H9 (cell line): Measurements from ENCODE around the gene FAM120C. TPM values are rescaled to one million over a fixed set of nuclear protein-coding genes. Genes with fewer than 3 reads are reported as not detected.

Experiments used
- DNase-seq: peaks from one replicate; pipeline ENCODE4 v3.0.0-alpha.2; 2017
- H2AFZ ChIP-seq: one replicate; pipeline ENCODE4 v1.6.1; 2013; ENCODE audit warnings: mild to moderate bottlenecking, low read length, control low read depth, moderate library complexity
- H2AK5ac ChIP-seq: 2 replicates; pipeline ENCODE4 v1.6.1; 2013; ENCODE audit warnings: low read length, control low read depth, mixed read lengths; ENCODE audit not compliant: insufficient read length
- H2BK120ac ChIP-seq: one replicate; pipeline ENCODE4 v1.6.1; 2013; ENCODE audit warnings: low read depth, mild to moderate bottlenecking, low read length, control low read depth, inconsistent platforms; ENCODE audit not compliant: poor library complexity, severe bottlenecking
- H2BK12ac ChIP-seq: 2 replicates; pipeline ENCODE4 v1.6.1; 2013; ENCODE audit warnings: low read length, control low read depth, mixed read lengths, low read depth; ENCODE audit not compliant: insufficient read length
- H2BK15ac ChIP-seq: 2 replicates; pipeline ENCODE4 v1.6.1; 2013; ENCODE audit warnings: low read depth, low read length, control low read depth
- H2BK20ac ChIP-seq: one replicate; pipeline ENCODE4 v1.6.1; 2013; ENCODE audit warnings: low read depth, mild to moderate bottlenecking, low read length, control low read depth, inconsistent platforms; ENCODE audit not compliant: poor library complexity, severe bottlenecking
- H2BK5ac ChIP-seq: 2 replicates; pipeline ENCODE4 v1.6.1; 2013; ENCODE audit warnings: low read length, control low read depth, mixed read lengths; ENCODE audit not compliant: insufficient read length
- H3K14ac ChIP-seq: 2 replicates; pipeline ENCODE4 v1.6.1; 2013; ENCODE audit warnings: low read length, control low read depth; ENCODE audit not compliant: insufficient read depth
- H3K18ac ChIP-seq: 2 replicates; pipeline ENCODE4 v1.6.1; 2013; ENCODE audit warnings: low read depth, mild to moderate bottlenecking, mixed read lengths, low read length, control low read depth; ENCODE audit not compliant: insufficient read length
- H3K23ac ChIP-seq: 2 replicates; pipeline ENCODE4 v1.6.1; 2013; ENCODE audit warnings: low read length, control low read depth, mixed read lengths, low read depth; ENCODE audit not compliant: insufficient read length
- H3K23me2 ChIP-seq: 2 replicates; pipeline ENCODE4 v1.6.1; 2013; ENCODE audit warnings: low read depth, mild to moderate bottlenecking, mixed read lengths, low read length, control low read depth; ENCODE audit not compliant: insufficient read length, poor library complexity, severe bottlenecking
- H3K27ac ChIP-seq: 2 replicates; pipeline ENCODE4 v1.5.1; 2013; ENCODE audit warnings: low read length, control low read depth, mixed read lengths, low read depth; ENCODE audit not compliant: insufficient read length
- H3K27me3 ChIP-seq: 2 replicates; pipeline ENCODE4 v1.6.1; 2013; ENCODE audit warnings: low read length, control low read depth, inconsistent platforms; ENCODE audit not compliant: insufficient read depth
- H3K4ac ChIP-seq: 2 replicates; pipeline ENCODE4 v1.6.1; 2013; ENCODE audit warnings: low read depth, mild to moderate bottlenecking, control low read depth, inconsistent platforms, low read length, moderate library complexity
- H3K4me1 ChIP-seq: 2 replicates; pipeline ENCODE4 v1.6.1; 2013; ENCODE audit warnings: low read length, control low read depth, inconsistent platforms; ENCODE audit not compliant: insufficient read depth
- H3K4me2 ChIP-seq: 2 replicates; pipeline ENCODE4 v1.6.1; 2013; ENCODE audit warnings: low read length, control low read depth, mixed read lengths; ENCODE audit not compliant: insufficient read length, insufficient read depth
- H3K56ac ChIP-seq: 2 replicates; pipeline ENCODE4 v1.6.1; 2013; ENCODE audit warnings: low read depth, mild to moderate bottlenecking, mixed read lengths, low read length, control low read depth; ENCODE audit not compliant: insufficient read length
- H3K79me1 ChIP-seq: 2 replicates; pipeline ENCODE4 v1.6.1; 2013; ENCODE audit warnings: low read depth, mild to moderate bottlenecking, moderate library complexity, low read length, control low read depth, inconsistent platforms; ENCODE audit not compliant: insufficient read depth, poor library complexity, severe bottlenecking
- H3K79me2 ChIP-seq: 2 replicates; pipeline ENCODE4 v1.6.1; 2013; ENCODE audit warnings: low read length, control low read depth, inconsistent platforms; ENCODE audit not compliant: insufficient read depth
- H3K9ac ChIP-seq: 2 replicates; pipeline ENCODE4 v1.6.1; 2013; ENCODE audit warnings: low read length, control low read depth, mixed read lengths; ENCODE audit not compliant: insufficient read length; ENCODE audit errors: extremely low read depth
- H3K9me3 ChIP-seq: one replicate; pipeline ENCODE4 v1.6.1; 2013; ENCODE audit warnings: low read depth, low read length, inconsistent platforms; ENCODE audit not compliant: control insufficient read depth
- H3T11ph ChIP-seq: one replicate; pipeline ENCODE4 v1.6.1; 2013; ENCODE audit warnings: mild to moderate bottlenecking, low read length, control low read depth, inconsistent platforms
- H4K20me1 ChIP-seq: one replicate; pipeline ENCODE4 v1.6.1; 2013; ENCODE audit not compliant: control insufficient read depth, insufficient read length, insufficient read depth
- H4K5ac ChIP-seq: 2 replicates; pipeline ENCODE4 v1.6.1; 2013; ENCODE audit warnings: low read depth, mild to moderate bottlenecking, mixed read lengths, low read length, control low read depth; ENCODE audit not compliant: insufficient read length
- H4K8ac ChIP-seq: replicated peaks from 2 replicates; pipeline ENCODE4 v1.6.1; 2013; ENCODE audit warnings: low read length, control low read depth, mixed read lengths, low read depth; ENCODE audit not compliant: insufficient read length
- H4K91ac ChIP-seq: 2 replicates; pipeline ENCODE4 v1.6.1; 2013; ENCODE audit warnings: low read depth, mild to moderate bottlenecking, moderate library complexity, mixed read lengths, low read length, control low read depth; ENCODE audit not compliant: insufficient read length
- H3K27ac Mint-ChIP-seq, 3 experiments: 2 replicates in 2 of 3; 3 replicates in 1 of 3; pipeline ENCODE4 v1.8.0; 2020 to 2021; ENCODE audit warnings: mixed read lengths in 3 of 3, mild to moderate bottlenecking in 1 of 3, moderate library complexity in 1 of 3
- H3K27me3 Mint-ChIP-seq: 2 replicates; pipeline ENCODE4 v1.8.0; 2021; ENCODE audit warnings: low read depth, mild to moderate bottlenecking, moderate library complexity, mixed read lengths
- H3K36me3 Mint-ChIP-seq, 3 experiments: 2 replicates in 2 of 3; 3 replicates in 1 of 3; pipeline ENCODE4 v1.8.0; 2020 to 2021; ENCODE audit warnings: low read depth in 3 of 3, mixed read lengths in 3 of 3; ENCODE audit not compliant: insufficient read depth in 1 of 3
- H3K4me1 Mint-ChIP-seq, 2 experiments: 2 replicates each; pipeline ENCODE4 v1.8.0; 2020; ENCODE audit warnings: mixed read lengths in 2 of 2
- H3K4me3 Mint-ChIP-seq, 2 experiments: 2 replicates in 1 of 2; 3 replicates in 1 of 2; pipeline ENCODE4 v1.8.0; 2020 to 2021; ENCODE audit warnings: mild to moderate bottlenecking in 2 of 2, mixed read lengths in 2 of 2, moderate library complexity in 1 of 2
- H3K9me3 Mint-ChIP-seq, 2 experiments: 2 replicates in 1 of 2; 3 replicates in 1 of 2; pipeline ENCODE4 v1.8.0; 2020; ENCODE audit warnings: mild to moderate bottlenecking in 2 of 2, mixed read lengths in 2 of 2, moderate library complexity in 1 of 2
- WGBS: extraction: QIAGEN DNeasy Blood & Tissue Kit; methylation state at CpG from one replicate; pipeline ENCODE4 v1.1.7; 2013; ENCODE audit warnings: missing lambda C conversion rate, low lambda C conversion rate, mixed read lengths; ENCODE audit not compliant: insufficient read length; ENCODE audit errors: extremely low coverage; 5-methylcytosine and 5-hydroxymethylcytosine counted together
- total RNA-seq: library from RNA; stranded (reverse); gene quantifications from 2 replicates; pipeline ENCODE4 v1.2.1, GENCODE V29; 2021
- TF ChIP-seq, protein P1 (sequence below): fragments of 200-600 bp; sonication (generic); conservative IDR thresholded peaks from 3 replicates; pipeline ENCODE4 v1.8.0; 2021; ENCODE audit warnings: antibody characterized with exemption, mild to moderate bottlenecking

Gene FAM120C
- total RNA-seq, 1 experiment from 2014 or later, result 9.2 TPM

DNA sequence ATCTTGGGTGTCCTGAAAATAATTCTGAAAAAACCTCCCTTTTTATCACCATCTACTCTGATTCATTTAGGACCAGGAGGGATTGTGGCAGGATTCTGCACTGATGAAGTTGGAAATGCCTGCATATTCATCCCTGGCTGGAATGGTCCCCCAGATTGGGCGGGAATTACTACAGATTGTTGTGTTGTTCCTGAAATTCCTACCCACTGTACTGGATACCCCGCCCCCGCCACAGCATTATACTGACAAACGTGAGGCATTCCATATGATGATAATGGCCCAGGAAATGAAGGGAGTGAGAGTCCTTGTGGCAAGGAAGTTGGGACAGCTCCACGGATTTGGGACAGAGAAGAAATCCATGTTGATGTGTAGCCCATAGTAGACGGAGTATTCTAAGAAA, 15.2 kb upstream of the FAM120C start:
- H3K56ac ChIP-seq, result no peak overlapping the region
- no peak overlapping the region for H2AFZ ChIP-seq
- no peak overlapping the region for H3K4me3 Mint-ChIP-seq
- peaks cover 16% of the 10 kb centered on the region for H3K9me3 ChIP-seq
- DNase-seq, result peak; percentile 28
- no peak overlapping the region for H3T11ph ChIP-seq
- no peak overlapping the region for H3K27ac Mint-ChIP-seq
- H3K9ac ChIP-seq, result no peak overlapping the region
- no peak overlapping the region for H3K18ac ChIP-seq
- H2BK12ac ChIP-seq, result no peak overlapping the region
- H3K36me3 Mint-ChIP-seq, result peaks cover 3 to 6% (median 4%) of the 10 kb centered on the region in 3 experiments; a peak in 5 of 7 replicates
- no peaks in the 10 kb centered on the region for H3K79me1 ChIP-seq
- H2BK120ac ChIP-seq, result no peak overlapping the region
- H3K4me1 Mint-ChIP-seq, result peaks cover 4 to 6% of the 10 kb centered on the region in 2 experiments
- H4K91ac ChIP-seq, result no peak overlapping the region
- no peak overlapping the region for H3K4ac ChIP-seq
- H3K4me1 ChIP-seq, result no peaks in the 10 kb centered on the region
- H4K20me1 ChIP-seq, result no peaks in the 10 kb centered on the region
- no peak overlapping the region for H2AK5ac ChIP-seq
- H3K23ac ChIP-seq, result no peak overlapping the region
- H2BK20ac ChIP-seq, result no peak overlapping the region
- H3K79me2 ChIP-seq, result no peaks in the 10 kb centered on the region
- no peak overlapping the region for H4K8ac ChIP-seq
- H3K27me3 ChIP-seq, result no peaks in the 10 kb centered on the region
- H2BK15ac ChIP-seq, result no peak overlapping the region
- no peaks in the 10 kb centered on the region for H3K23me2 ChIP-seq
- H3K27me3 Mint-ChIP-seq, result no peaks in the 10 kb centered on the region
- H3K9me3 Mint-ChIP-seq, result peaks cover 41 to 45% of the 10 kb centered on the region in 2 experiments
- TF ChIP-seq, protein P1, sequence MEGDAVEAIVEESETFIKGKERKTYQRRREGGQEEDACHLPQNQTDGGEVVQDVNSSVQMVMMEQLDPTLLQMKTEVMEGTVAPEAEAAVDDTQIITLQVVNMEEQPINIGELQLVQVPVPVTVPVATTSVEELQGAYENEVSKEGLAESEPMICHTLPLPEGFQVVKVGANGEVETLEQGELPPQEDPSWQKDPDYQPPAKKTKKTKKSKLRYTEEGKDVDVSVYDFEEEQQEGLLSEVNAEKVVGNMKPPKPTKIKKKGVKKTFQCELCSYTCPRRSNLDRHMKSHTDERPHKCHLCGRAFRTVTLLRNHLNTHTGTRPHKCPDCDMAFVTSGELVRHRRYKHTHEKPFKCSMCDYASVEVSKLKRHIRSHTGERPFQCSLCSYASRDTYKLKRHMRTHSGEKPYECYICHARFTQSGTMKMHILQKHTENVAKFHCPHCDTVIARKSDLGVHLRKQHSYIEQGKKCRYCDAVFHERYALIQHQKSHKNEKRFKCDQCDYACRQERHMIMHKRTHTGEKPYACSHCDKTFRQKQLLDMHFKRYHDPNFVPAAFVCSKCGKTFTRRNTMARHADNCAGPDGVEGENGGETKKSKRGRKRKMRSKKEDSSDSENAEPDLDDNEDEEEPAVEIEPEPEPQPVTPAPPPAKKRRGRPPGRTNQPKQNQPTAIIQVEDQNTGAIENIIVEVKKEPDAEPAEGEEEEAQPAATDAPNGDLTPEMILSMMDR, result no peak
- no peak overlapping the region for H4K5ac ChIP-seq
- no peak overlapping the region for H3K14ac ChIP-seq
- H3K27ac ChIP-seq, result no peak overlapping the region
- no peak overlapping the region for H2BK5ac ChIP-seq
- no CpG with 5 or more reads among the region's 6 CpGs for WGBS
- H3K4me2 ChIP-seq, result no peak overlapping the region
